Measurements from ENCODE around the gene XIRP1.
"Not testable (repeated sequence)": the region's sequence is repeated elsewhere in the genome, so short reads cannot be mapped to it uniquely, and the experiment has no call there.

XIRP1 gene

GRCh38 chr3:39192490-39193092, at the start of gene XIRP1:
Gene XIRP1 (minus strand): TSS chr3:39192595. CDS start chr3:39189445, 3,150 bp downstream.
- no peak for DNase-seq (ENCODE audit: low read depth in 2 of 2)

GRCh38 chr3:39241561-39241960, 49.2 kb upstream of the XIRP1 start:
- DNase-seq (ENCODE audit: low read depth in 2 of 2) = no peak

GRCh38 chr3:39237027-39237426, 44.6 kb upstream of the XIRP1 start:
- DNase-seq (ENCODE audit: low read depth in 2 of 2) = no peak

GRCh38 chr3:39234651-39235050, 42.3 kb upstream of the XIRP1 start:
- no peak for DNase-seq (ENCODE audit: low read depth in 2 of 2)

- no peak for DNase-seq (ENCODE audit: low read depth in 2 of 2)
These were observed 40.5 kb upstream of the XIRP1 start for GRCh38 chr3:39232859-39233258.

- DNase-seq (ENCODE audit: low read depth in 2 of 2) = no peak
These were observed 38.1 kb upstream of the XIRP1 start for GRCh38 chr3:39230453-39230852.

- no peak for DNase-seq (ENCODE audit: low read depth in 2 of 2)
These were observed 36.1 kb upstream of the XIRP1 start for GRCh38 chr3:39228496-39228895.

GRCh38 chr3:39227596-39227995, 35.2 kb upstream of the XIRP1 start:
- DNase-seq (ENCODE audit: low read depth in 2 of 2) = not testable (repeated sequence)

GRCh38 chr3:39226106-39226741, 33.8 kb upstream of the XIRP1 start:
- no peak for DNase-seq (ENCODE audit: low read depth in 2 of 2)

GRCh38 chr3:39224288-39224687, 31.9 kb upstream of the XIRP1 start:
- DNase-seq (ENCODE audit: low read depth in 2 of 2) = no peak

GRCh38 chr3:39222939-39223338, 30.5 kb upstream of the XIRP1 start:
- DNase-seq (ENCODE audit: low read depth in 2 of 2) = no peak

GRCh38 chr3:39222462-39222861, 30.1 kb upstream of the XIRP1 start:
- no peak for DNase-seq (ENCODE audit: low read depth in 2 of 2)

GRCh38 chr3:39221141-39221530, 28.7 kb upstream of the XIRP1 start:
- no peak for DNase-seq (ENCODE audit: low read depth in 2 of 2)

- no peak for DNase-seq (ENCODE audit: low read depth in 2 of 2)
These were observed 28.2 kb upstream of the XIRP1 start for GRCh38 chr3:39220407-39221140.

- DNase-seq (ENCODE audit: low read depth in 2 of 2) = no peak
These were observed 27.3 kb upstream of the XIRP1 start for GRCh38 chr3:39219702-39220101.

- no peak for DNase-seq (ENCODE audit: low read depth in 2 of 2)
These were observed 23.9 kb upstream of the XIRP1 start for GRCh38 chr3:39216176-39216790.

GRCh38 chr3:39213613-39214012, 21.2 kb upstream of the XIRP1 start:
- no peak for DNase-seq (ENCODE audit: low read depth in 2 of 2)

GRCh38 chr3:39212665-39213064, 20.3 kb upstream of the XIRP1 start:
- no peak for DNase-seq (ENCODE audit: low read depth in 2 of 2)

GRCh38 chr3:39211332-39212130, 19.1 kb upstream of the XIRP1 start:
- DNase-seq (ENCODE audit: low read depth in 2 of 2) = no peak

GRCh38 chr3:39210078-39210477, 17.7 kb upstream of the XIRP1 start:
- no peak for DNase-seq (ENCODE audit: low read depth in 2 of 2)

- no peak for DNase-seq (ENCODE audit: low read depth in 2 of 2)
These were observed 17.1 kb upstream of the XIRP1 start for GRCh38 chr3:39209329-39209970.
